Duodenal mucosa (tissue), 2 donors: ENCODE results near the gene UTP18.
A peak's percentile ranks its signal among the peaks of the same experiment; 100 is the strongest.

Experiments used
- H3K27ac ChIP-seq: one replicate; pipeline ENCODE4 v1.7.0; 2013; ENCODE audit warnings: low read depth, low read length
- H3K27me3 ChIP-seq, 2 donors: one replicate each; pipeline ENCODE4 v1.7.0; 2013; ENCODE audit warnings: low read length in 2 of 2, control low read depth in 1 of 2; ENCODE audit not compliant: insufficient read depth in 2 of 2, control insufficient read depth in 1 of 2
- H3K36me3 ChIP-seq, 2 donors: one replicate each; pipeline ENCODE4 v1.7.0; 2013; ENCODE audit warnings: low read length in 2 of 2, control low read depth in 1 of 2; ENCODE audit not compliant: insufficient read depth in 2 of 2, control insufficient read depth in 1 of 2
- H3K4me1 ChIP-seq, 2 donors: one replicate each; pipeline ENCODE4 v1.7.0; 2013; ENCODE audit warnings: low read length in 2 of 2, control low read depth in 1 of 2; ENCODE audit not compliant: insufficient read depth in 2 of 2, control insufficient read depth in 1 of 2
- H3K4me3 ChIP-seq, 2 donors: one replicate each; pipeline ENCODE4 v1.7.0; 2013; ENCODE audit warnings: low read length in 2 of 2, low read depth in 1 of 2
- H3K9ac ChIP-seq, 2 donors: one replicate each; pipeline ENCODE4 v1.7.0; 2013; ENCODE audit warnings: low read length in 2 of 2, low read depth in 1 of 2
- H3K9me3 ChIP-seq, 2 donors: one replicate each; pipeline ENCODE4 v1.7.0; 2013; ENCODE audit warnings: low read length in 2 of 2, control low read depth in 1 of 2; ENCODE audit not compliant: control insufficient read depth in 1 of 2

The UTP18 gene

DNA sequence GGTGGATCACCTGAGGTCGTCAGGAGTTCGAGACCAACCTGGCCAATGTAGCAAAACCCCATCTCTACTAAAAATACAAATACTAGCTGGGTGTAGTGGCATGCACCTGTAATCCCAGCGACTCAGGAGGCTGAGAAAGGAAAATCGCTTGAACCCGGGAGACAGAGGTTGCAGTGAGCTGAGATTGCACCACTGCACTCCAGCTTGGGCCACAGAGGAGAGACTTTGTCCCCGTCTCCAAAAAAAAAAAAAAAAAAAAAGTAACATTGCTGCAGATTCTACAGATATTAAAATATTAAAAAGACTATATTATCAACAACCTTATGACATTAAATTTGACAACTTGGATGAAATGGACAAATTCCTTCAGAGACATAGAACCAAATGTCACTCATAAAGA is 26.2 kb upstream of the UTP18 start:
- Histone ChIP-seq H3K9me3 (no peaks in the 10 kb centered on the region), H3K9ac (no peak overlapping the region), H3K4me1 (peaks cover 0 to 5% of the 10 kb centered on the region in 2 donors), H3K4me3 (no peak overlapping the region), H3K36me3 (no peaks in the 10 kb centered on the region), H3K27ac (no peak overlapping the region), H3K27me3 (no peaks in the 10 kb centered on the region)

DNA sequence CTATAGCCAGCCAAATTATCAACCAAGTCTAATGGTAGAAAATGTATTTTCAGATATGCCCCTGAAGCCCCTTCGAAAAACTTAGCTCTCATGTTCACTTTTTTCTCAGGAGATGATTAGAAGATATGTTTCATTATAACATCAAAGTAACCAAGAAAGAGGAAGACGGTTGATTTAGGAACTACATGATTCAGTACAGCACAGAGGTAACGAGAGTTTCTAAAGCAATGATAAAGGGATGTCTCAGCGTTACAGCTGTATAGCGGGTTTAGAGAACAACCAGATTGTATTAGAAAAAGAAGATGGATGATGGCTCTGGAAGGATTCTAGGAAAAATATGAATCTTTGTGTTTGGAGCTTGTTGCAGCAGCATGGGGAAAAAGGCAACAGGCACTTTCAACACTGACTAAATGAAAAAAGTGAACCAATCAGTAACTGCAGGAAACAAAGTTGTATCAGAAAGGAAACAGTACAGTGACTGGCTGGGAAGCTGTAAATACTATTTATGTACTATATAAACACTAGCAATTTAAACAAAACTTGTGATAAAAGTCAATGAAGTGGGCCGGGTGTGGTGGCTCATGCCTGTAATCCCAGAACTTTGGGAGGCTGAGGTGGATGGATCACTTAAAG is 22.0 kb upstream of the UTP18 start:
- Histone ChIP-seq H3K4me1 (no peaks in the 10 kb centered on the region), H3K9me3 (no peaks in the 10 kb centered on the region), H3K9ac (no peak overlapping the region), H3K27me3 (no peaks in the 10 kb centered on the region), H3K4me3 (no peak overlapping the region), H3K27ac (no peak overlapping the region), H3K36me3 (no peaks in the 10 kb centered on the region)

DNA sequence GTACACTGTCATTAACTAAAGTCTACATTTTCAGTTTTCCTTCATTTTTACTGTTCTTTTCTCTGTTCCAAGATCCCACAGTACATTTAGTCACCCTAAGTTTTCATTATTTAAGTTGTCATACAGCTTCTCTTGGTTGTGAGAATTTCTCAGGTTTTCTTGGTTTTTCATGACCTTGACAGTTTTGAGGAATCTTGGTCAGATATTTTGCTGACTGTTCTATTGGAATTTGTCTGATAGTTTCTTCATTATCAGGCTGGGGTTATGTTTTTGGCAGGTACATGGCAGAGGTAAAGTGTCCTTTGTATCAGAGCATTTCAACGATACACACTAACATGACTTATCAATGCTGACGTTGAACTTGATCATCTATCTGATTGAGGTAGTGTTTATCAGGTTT is 20.1 kb upstream of the UTP18 start:
- Histone ChIP-seq H3K9ac (no peak overlapping the region), H3K27ac (no peak overlapping the region), H3K4me1 (no peaks in the 10 kb centered on the region), H3K9me3 (no peaks in the 10 kb centered on the region), H3K4me3 (no peak overlapping the region), H3K27me3 (no peaks in the 10 kb centered on the region), H3K36me3 (no peaks in the 10 kb centered on the region)

DNA sequence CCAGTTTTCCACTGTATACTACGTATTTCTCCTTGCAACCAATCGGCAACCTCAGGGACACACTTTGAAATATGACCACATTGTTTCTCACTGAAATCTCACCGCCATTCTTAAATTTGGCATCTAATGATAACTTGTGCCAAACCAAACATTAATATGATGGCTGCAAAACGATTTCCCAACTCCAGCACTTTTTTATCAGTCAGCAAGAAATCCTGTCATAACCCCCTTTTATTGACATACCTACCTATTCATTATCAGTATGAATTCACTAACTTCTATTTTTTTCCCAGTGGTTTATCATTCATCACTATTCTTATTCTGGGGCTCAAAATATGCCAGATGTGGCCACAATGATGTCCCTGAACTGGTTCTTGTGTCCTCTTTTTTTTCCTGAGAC is 16.3 kb upstream of the UTP18 start:
- no peaks in the 10 kb centered on the region for H3K9me3 ChIP-seq
- no peak overlapping the region for H3K27ac ChIP-seq
- H3K27me3 ChIP-seq: no peaks in the 10 kb centered on the region
- H3K4me3 ChIP-seq: no peak overlapping the region
- H3K4me1 ChIP-seq: no peaks in the 10 kb centered on the region
- no peak overlapping the region for H3K9ac ChIP-seq
- no peaks in the 10 kb centered on the region for H3K36me3 ChIP-seq

DNA sequence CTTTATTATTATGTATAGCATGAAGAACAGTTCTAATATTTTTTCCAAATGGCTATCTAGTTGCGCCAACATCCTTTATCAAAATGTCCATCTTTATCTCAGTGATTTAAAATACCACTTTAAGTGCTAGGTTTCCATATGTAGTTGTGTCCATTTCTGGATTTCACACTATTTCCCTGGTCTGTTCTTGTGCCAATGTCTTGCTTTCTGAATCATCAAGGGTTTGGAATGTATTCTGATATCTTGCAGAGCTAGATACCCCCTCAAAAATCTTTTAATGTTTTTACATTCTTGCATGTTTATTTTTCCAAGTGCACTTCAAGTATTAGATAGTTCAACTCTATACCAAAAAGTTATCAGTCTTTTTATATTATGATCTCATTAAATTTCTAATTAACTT is 14.8 kb upstream of the UTP18 start:
- H3K4me3 ChIP-seq: no peak overlapping the region
- no peaks in the 10 kb centered on the region for H3K9me3 ChIP-seq
- H3K4me1 ChIP-seq: no peaks in the 10 kb centered on the region
- H3K27ac ChIP-seq: no peak overlapping the region
- H3K9ac ChIP-seq: no peak overlapping the region
- H3K36me3 ChIP-seq: peaks cover 3% of the 10 kb centered on the region in 2 donors
- no peaks in the 10 kb centered on the region for H3K27me3 ChIP-seq

DNA sequence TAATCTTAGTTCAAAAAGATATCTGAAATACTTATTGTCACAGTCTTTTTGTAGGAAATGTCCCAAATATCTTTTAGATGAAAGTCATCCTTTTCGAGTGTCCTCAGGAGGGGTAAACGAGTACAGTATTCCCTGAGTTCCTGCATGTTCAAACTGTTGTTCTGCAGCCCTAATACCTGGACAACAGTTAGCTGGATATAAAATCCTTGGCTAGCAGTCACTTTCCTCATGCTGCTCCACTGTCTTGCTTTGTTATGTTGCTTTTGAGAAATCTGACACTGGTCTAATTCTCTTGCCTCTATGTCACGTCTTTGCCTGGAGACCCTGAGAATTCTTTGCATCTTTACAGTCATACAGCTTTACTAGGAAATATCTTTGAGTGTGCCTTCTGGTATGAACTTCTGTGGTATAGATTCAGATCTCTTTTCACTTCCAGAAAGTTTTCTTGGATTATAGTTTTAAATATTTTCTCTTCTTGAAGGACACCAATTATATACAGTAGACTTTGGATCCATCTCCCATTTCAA is 10.0 kb upstream of the UTP18 start:
- Histone ChIP-seq H3K9ac (no peak overlapping the region), H3K4me1 (peaks cover 3 to 7% of the 10 kb centered on the region in 2 donors), H3K27me3 (no peaks in the 10 kb centered on the region), H3K36me3 (peaks cover 9 to 14% of the 10 kb centered on the region in 2 donors), H3K9me3 (no peaks in the 10 kb centered on the region), H3K4me3 (no peak overlapping the region), H3K27ac (no peak overlapping the region)

DNA sequence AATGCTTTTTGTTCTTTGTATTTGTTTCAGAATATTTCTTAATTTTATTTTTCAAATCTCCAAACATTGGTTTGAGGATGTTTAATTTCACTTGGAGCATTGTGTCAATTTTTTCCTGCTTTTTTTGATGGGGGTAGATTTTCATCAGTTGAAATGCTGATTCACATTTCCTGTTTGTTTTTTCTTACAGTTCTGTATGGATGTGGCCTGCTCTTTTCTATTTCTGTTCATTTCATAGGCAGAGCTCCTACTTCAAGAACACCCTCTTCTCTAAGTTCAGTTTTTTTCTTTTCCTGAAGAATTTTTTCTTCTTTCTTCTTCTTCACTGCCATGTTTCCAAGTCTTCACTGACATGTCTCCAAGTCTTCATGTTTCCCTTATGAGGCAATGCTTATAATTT is 9.3 kb upstream of the UTP18 start:
- Histone ChIP-seq H3K4me3 (no peak overlapping the region), H3K27ac (no peak overlapping the region), H3K27me3 (no peaks in the 10 kb centered on the region)

DNA sequence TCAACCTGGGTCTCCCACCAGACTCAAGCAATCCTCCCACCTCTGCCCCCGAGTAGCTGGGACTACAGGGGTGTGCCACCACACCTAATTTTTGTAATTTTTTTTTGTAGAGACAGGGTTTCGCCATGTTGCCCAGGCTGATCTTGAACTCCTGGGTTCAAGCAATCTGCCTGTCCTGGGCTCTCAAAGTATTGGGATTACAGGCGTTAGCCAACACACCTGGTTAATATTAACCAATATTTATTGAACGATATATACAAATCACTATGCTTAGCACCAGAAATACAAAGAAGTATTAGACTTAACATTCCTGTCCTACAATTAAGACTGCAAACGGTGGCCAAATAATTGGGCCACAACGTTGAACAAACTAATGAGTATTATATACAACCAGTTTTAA is 4.7 kb upstream of the UTP18 start:
- Histone ChIP-seq H3K4me1 (peaks cover 28 to 45% of the 10 kb centered on the region in 2 donors), H3K27ac (no peak overlapping the region), H3K4me3 (peak overlapping the region in 1 of 2 donors; percentile 11), H3K36me3 (peaks cover 6 to 11% of the 10 kb centered on the region in 2 donors), H3K9me3 (no peaks in the 10 kb centered on the region), H3K27me3 (no peaks in the 10 kb centered on the region), H3K9ac (no peak overlapping the region)

More for the DNA sequence above, 9.3 kb upstream of the UTP18 start:
- Histone ChIP-seq H3K36me3 (peaks cover 9 to 14% of the 10 kb centered on the region in 2 donors), H3K4me1 (peaks cover 3 to 13% of the 10 kb centered on the region in 2 donors), H3K9ac (no peak overlapping the region), H3K9me3 (no peaks in the 10 kb centered on the region)

DNA sequence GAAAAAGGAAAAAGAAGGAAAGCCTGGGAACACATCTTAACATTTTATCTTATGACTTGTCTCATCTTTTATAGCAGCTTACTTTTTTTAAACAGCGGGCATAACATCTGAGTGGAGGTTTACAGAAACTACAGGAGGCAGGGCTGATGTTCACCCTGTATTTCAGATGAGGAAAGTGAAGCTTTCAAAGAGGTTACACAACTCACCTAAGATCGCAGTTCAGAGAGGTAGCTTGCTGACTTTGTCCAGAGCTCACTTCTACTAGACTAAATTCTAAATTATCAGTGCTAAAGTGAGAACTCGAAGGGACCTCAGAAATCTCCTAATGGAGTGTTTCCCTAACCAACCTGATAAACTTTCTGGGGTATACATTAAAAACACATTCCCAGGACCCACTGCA is 4.2 kb upstream of the UTP18 start:
- Histone ChIP-seq H3K27me3 (no peaks in the 10 kb centered on the region), H3K9me3 (no peaks in the 10 kb centered on the region), H3K36me3 (peaks cover 6 to 11% of the 10 kb centered on the region in 2 donors), H3K4me3 (peak overlapping the region in 1 of 2 donors; percentile 11), H3K27ac (no peak overlapping the region), H3K4me1 (peaks cover 29 to 45% of the 10 kb centered on the region in 2 donors), H3K9ac (peak overlapping the region in 1 of 2 donors; percentile 13)

DNA sequence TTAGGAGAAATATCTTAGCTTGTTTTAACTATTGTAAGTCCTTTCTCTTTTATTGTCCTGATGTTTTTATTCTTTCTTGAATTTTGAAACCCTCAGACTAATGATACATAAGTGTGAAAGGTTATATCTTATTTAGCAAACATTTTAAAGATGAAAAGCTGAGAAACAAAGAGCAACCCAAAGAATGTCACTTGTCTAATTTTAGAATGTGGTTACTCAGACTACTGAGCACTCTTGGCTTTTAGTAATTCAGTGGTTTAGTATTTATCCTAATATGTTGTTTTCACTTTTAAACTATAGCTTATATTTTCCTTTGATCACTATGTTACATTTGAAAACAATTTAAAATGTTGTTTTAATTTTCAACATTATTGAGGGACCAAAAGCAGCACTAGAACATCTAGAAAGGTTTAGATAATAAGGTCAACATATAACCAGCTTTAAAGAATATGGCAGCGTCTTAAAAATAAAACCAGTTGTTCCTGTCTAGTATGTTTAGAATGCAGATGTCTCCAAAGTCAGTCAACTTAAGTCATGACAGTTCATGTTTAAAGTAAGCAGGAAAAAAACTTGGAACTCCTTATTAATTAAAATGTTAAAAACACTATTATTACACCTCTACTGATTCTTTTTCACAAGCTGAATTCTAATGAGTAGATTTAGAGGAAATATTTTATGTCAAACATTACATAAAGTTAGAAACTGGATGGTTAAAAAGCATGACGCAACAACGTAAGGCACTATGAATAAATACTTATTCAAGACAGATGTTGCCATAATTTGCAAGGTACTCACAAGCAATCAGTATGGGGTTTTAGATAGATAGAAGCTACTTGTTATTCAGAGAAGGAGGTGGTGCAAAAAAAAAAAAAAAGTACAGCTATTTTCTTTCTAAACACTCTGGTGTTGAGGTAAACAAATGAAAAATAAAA is 2.9 kb upstream of the UTP18 start:
- Histone ChIP-seq H3K27me3 (no peaks in the 10 kb centered on the region), H3K36me3 (peaks cover 0 to 8% of the 10 kb centered on the region in 2 donors), H3K9me3 (no peaks in the 10 kb centered on the region), H3K4me3 (no peak overlapping the region), H3K9ac (no peak overlapping the region), H3K27ac (no peak overlapping the region), H3K4me1 (peaks cover 38 to 53% of the 10 kb centered on the region in 2 donors)
